ENCODE measurements around the gene CNTN1.

CNTN1 gene

DNA sequence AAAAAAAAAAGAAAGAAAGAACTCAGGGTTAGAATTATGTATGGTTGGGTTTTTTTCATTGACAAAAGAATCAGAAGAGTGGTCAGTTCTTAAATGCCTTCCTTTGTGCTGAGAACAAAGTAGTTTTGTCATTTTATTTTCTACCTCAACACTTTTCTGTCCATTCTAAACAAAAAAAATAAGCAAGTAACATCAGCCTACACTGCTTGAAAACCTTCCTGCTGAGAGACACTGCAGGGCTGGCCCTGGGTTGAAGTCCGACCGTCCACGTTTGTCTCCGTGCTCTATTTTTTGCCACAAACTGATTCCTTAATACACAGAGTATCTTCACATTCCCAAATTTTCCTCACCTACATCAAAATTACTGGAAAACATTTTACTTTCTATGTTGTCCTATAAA is 284.3 kb downstream of the CNTN1 start:
- no peak for TF ChIP-seq Cebpa-rat (IDR thresholded peaks at IDR 0.05)
- Histone ChIP-seq H3K27ac (no peak overlapping the region), H3K9ac (no peak overlapping the region), H3K4me1 (no peaks in the 10 kb centered on the region), H3K4me3 (no peak overlapping the region), H3K4me2 (no peak overlapping the region), H4K20me1 (no peaks in the 10 kb centered on the region), H3K9me3 (no peaks in the 10 kb centered on the region), H3K36me3 (no peaks in the 10 kb centered on the region), H3K27me3 (no peaks in the 10 kb centered on the region)

DNA sequence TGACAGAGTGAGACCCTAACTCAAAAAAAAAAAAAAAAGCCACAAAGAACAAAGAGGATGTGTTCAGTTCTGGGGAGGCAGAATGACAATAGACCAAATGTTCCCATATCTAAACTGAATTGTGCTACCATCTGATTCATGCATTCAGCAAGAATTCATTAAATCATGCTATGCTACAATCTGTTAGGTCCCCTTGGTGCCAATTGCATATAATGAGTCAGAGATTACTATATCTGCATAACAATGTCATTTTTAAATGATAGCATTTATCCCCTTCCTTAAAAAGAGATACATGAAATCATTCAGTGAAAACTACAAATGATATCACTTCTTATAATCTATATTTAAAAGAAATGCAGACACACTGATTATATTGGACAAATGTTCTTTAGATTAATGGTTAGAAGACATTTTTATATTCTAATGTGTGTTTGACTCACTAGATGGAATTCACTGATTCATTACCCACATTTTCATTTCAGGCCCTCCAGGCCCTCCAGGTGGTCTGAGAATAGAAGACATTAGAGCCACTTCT is 288.3 kb downstream of the CNTN1 start:
- H3K4me3 ChIP-seq = no peak overlapping the region
- H3K36me3 ChIP-seq = no peaks in the 10 kb centered on the region
- no peaks in the 10 kb centered on the region for H3K4me1 ChIP-seq
- H3K27ac ChIP-seq = no peak overlapping the region
- no peak for TF ChIP-seq Cebpa-rat (IDR thresholded peaks at IDR 0.05)
- H3K9me3 ChIP-seq = no peaks in the 10 kb centered on the region
- H3K9ac ChIP-seq = no peak overlapping the region
- H4K20me1 ChIP-seq = no peaks in the 10 kb centered on the region
- H3K4me2 ChIP-seq = no peak overlapping the region
- H3K27me3 ChIP-seq = no peaks in the 10 kb centered on the region

DNA sequence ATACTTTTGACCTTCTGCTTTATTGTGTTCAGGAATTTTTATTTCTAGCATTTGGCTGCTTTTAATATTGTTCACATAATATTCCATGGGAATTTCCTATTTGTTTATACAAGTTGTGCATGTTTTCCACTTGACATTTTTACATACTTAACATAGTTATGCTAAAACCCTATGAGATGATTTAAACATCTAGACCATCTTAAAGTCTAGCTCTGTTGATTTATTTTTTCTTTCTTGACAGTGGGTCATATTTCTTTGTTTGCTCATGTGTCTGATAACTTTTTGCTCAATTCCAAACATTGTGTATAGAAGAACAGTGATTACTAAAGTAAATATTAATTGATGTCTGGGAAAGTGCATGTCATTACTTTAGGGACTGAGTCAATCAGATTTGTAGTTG is 293.8 kb downstream of the CNTN1 start:
- Histone ChIP-seq H3K9ac (no peak overlapping the region), H3K36me3 (no peaks in the 10 kb centered on the region), H3K4me2 (no peak overlapping the region), H3K4me1 (no peaks in the 10 kb centered on the region), H3K27ac (no peak overlapping the region), H3K9me3 (no peaks in the 10 kb centered on the region), H3K27me3 (no peaks in the 10 kb centered on the region), H4K20me1 (no peaks in the 10 kb centered on the region), H3K4me3 (no peak overlapping the region)
- no peak for TF ChIP-seq Cebpa-rat (IDR thresholded peaks at IDR 0.05)

DNA sequence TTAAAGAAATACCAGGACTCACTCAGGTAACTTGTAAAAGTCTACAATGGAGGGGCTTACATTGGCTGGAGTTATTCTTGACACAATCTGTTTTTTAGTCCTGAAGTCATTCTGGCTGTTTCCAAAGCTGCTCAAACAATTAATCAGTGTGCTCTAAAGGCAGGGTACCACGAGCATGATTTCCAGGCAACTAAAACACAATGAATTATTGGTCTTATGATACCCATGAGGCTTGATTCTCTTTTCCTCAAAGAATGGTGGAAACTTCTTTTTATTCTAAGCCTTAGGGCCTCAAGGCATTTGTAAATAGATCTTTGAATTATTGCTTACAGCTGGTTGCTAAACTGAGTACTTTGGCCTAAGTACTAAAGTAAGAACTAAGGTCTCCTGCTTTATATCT is 296.1 kb downstream of the CNTN1 start:
- Histone ChIP-seq H3K9me3 (no peaks in the 10 kb centered on the region), H3K36me3 (no peaks in the 10 kb centered on the region), H3K4me1 (no peaks in the 10 kb centered on the region), H3K4me2 (no peak overlapping the region), H3K27me3 (no peaks in the 10 kb centered on the region), H4K20me1 (no peaks in the 10 kb centered on the region), H3K9ac (no peak overlapping the region), H3K4me3 (no peak overlapping the region), H3K27ac (no peak overlapping the region)
- no peak for TF ChIP-seq Cebpa-rat (IDR thresholded peaks at IDR 0.05)

DNA sequence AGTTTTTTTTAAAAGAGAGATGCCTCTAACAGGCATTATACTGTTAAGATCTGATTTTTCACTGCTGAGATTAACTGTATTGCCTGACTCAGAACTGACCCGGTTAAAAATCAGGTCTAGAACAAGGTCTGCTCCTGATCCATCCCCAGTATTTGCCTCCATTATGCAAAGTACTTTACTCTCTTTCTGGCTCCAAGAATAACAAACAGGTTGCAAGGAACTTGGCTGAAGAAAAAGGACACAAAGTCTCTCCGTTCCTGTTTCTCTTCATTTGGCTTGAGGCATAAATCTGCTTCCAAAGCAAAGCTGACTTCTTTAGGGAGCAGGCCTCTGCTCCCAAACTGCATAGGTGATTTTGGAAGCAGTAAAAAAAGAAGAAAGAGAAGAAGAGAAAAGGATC is 296.6 kb downstream of the CNTN1 start:
- Histone ChIP-seq H3K9me3 (no peaks in the 10 kb centered on the region), H4K20me1 (no peaks in the 10 kb centered on the region), H3K27me3 (no peaks in the 10 kb centered on the region), H3K36me3 (no peaks in the 10 kb centered on the region), H3K27ac (no peak overlapping the region), H3K4me1 (no peaks in the 10 kb centered on the region), H3K4me3 (no peak overlapping the region), H3K4me2 (no peak overlapping the region), H3K9ac (no peak overlapping the region)
- no peak for TF ChIP-seq Cebpa-rat (IDR thresholded peaks at IDR 0.05)

DNA sequence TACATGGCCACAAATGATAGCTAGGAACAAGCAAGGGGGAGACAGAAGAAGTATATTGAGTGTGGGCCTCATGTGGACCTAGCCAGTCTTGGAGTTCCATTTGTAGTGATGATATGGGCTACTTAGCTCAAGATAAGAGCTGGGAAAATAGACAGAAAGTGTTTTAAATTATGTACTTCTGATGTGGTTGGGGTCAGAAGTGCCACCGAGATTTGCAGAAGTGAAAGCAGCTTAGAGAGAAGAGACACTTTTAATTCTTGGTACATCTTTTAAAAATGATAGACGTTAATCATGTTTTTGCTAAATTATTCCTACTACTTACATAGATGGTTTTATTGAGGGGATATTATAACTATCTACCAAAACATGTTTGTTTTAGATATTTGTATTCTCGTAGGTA is 297.5 kb downstream of the CNTN1 start:
- Histone ChIP-seq H3K4me1 (no peaks in the 10 kb centered on the region), H4K20me1 (no peaks in the 10 kb centered on the region), H3K9me3 (no peaks in the 10 kb centered on the region), H3K9ac (no peak overlapping the region), H3K4me2 (no peak overlapping the region), H3K36me3 (no peaks in the 10 kb centered on the region), H3K27ac (no peak overlapping the region), H3K4me3 (no peak overlapping the region), H3K27me3 (no peaks in the 10 kb centered on the region)
- no peak for TF ChIP-seq Cebpa-rat (IDR thresholded peaks at IDR 0.05)

DNA sequence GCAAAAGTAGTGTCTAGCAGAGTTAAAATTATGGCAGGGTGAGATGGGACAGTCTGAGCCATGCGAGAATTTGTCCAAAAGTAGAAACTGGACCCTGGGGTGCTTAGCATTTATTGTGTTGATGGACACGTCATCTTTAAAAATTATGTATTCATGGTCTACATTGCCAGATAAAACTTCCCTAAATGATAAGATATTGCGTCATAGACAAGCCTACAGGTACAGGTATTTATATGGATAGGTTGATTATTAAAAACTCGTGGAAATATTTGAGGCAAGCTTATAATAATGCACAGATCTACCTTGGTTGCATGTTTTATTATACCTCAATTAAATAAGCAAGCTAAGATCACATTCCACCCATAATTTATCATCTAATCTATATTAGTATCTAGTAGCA is 299.9 kb downstream of the CNTN1 start:
- Histone ChIP-seq H3K4me3 (no peak overlapping the region), H3K4me1 (no peaks in the 10 kb centered on the region), H4K20me1 (no peaks in the 10 kb centered on the region), H3K27me3 (no peaks in the 10 kb centered on the region), H3K36me3 (no peaks in the 10 kb centered on the region), H3K9me3 (no peaks in the 10 kb centered on the region), H3K4me2 (no peak overlapping the region), H3K27ac (no peak overlapping the region), H3K9ac (no peak overlapping the region)
- peak; percentile 25; the same call in 1 of the 2 replicates for TF ChIP-seq Cebpa-rat (IDR thresholded peaks at IDR 0.05)

DNA sequence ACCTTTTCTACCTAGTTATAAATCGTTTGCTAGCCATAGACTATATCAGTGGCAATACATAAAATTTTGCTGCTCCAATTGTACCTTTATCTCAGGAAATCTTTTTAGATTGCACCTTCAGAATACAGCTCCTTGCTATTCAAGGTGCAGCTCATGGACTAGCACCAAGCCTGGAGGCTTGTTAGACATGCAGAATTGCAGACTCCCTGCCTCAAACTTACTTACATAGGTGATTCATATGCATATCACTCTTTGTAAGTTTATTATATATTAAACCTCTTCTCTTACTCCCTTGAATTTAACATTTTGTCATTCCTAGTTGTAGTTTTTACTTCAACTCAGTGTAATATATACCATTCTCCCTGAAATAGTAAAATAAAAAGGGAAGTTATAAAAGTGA is 300.4 kb downstream of the CNTN1 start:
- no peaks in the 10 kb centered on the region for H4K20me1 ChIP-seq
- H3K36me3 ChIP-seq = no peaks in the 10 kb centered on the region
- no peak overlapping the region for H3K27ac ChIP-seq
- no peak overlapping the region for H3K9ac ChIP-seq
- no peak overlapping the region for H3K4me2 ChIP-seq
- H3K27me3 ChIP-seq = no peaks in the 10 kb centered on the region
- H3K4me3 ChIP-seq = no peak overlapping the region
- H3K9me3 ChIP-seq = no peaks in the 10 kb centered on the region
- no peaks in the 10 kb centered on the region for H3K4me1 ChIP-seq
- no peak for TF ChIP-seq Cebpa-rat (IDR thresholded peaks at IDR 0.05)

DNA sequence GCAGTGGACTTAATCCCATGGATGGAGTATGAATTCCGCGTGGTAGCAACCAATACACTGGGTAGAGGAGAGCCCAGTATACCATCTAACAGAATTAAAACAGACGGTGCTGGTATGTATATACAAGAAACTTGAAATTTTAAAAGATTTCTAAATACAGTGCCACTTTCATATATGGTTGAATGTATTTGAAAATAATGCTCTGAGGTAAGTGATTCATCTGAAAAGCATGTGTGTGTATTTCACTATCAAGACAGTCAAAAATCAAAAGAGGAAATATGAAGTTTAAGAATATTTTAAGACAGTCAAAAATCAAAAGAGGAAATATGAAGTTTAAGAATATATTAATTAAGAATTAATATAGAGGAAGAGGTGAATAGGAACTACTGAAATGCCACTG is 300.9 kb downstream of the CNTN1 start:
- no peaks in the 10 kb centered on the region for H4K20me1 ChIP-seq
- TF ChIP-seq Cebpa-rat (IDR thresholded peaks at IDR 0.05) = no peak
- H3K4me3 ChIP-seq = no peak overlapping the region
- H3K9me3 ChIP-seq = no peaks in the 10 kb centered on the region
- no peak overlapping the region for H3K4me2 ChIP-seq
- no peaks in the 10 kb centered on the region for H3K27me3 ChIP-seq
- H3K36me3 ChIP-seq = no peaks in the 10 kb centered on the region
- H3K4me1 ChIP-seq = no peaks in the 10 kb centered on the region
- no peak overlapping the region for H3K9ac ChIP-seq
- H3K27ac ChIP-seq = no peak overlapping the region

DNA sequence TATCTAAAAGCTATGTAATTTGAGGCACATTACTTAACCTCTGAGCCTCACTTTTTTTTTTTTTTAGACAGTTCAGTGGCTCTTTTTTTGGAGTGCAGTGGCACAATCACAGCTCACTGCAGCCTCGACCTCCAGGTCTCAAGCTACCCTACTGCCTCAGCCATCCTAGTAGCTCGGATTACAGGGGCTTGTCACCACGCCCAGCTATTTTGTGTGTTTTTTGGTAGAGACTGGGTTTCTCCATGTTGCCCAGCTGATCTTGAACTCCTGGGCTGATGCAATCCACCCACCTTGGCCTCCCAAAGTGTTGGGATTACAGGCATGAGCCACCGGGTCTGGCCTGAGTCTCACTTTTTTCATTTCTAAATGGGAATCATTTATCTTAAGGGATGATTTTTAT is 303.9 kb downstream of the CNTN1 start:
- Histone ChIP-seq H3K9ac (no peak overlapping the region), H3K4me3 (no peak overlapping the region), H3K36me3 (no peaks in the 10 kb centered on the region), H3K27me3 (no peaks in the 10 kb centered on the region), H3K27ac (no peak overlapping the region), H3K4me2 (no peak overlapping the region), H3K9me3 (no peaks in the 10 kb centered on the region; the same call in 1 of the 2 replicates), H4K20me1 (no peaks in the 10 kb centered on the region), H3K4me1 (no peaks in the 10 kb centered on the region)
- TF ChIP-seq Cebpa-rat (IDR thresholded peaks at IDR 0.05) = no peak

DNA sequence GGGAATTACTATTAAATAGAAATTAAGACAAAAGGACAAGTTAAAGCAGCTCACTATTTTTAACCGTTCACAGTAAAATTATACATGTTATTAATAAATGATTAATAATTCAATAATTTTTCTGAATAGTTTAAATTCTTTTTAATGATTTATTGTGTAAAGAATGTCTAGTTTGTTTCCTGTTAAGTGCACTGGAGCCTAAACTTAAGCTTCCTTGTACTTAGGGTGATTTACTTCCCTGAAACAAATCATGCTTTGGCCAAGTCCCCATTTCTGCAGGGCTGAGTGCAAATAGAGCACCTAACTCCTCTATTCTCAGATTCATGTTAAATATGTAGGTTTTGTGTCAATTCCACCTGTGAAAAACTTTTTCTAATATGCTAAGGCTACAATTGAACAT is 307.0 kb downstream of the CNTN1 start:
- Histone ChIP-seq H3K4me2 (no peak overlapping the region), H3K4me1 (no peaks in the 10 kb centered on the region), H3K4me3 (no peak overlapping the region), H3K9me3 (peaks cover 14% of the 10 kb centered on the region), H4K20me1 (no peaks in the 10 kb centered on the region), H3K9ac (no peak overlapping the region), H3K27me3 (no peaks in the 10 kb centered on the region), H3K27ac (no peak overlapping the region), H3K36me3 (no peaks in the 10 kb centered on the region)
- TF ChIP-seq Cebpa-rat (IDR thresholded peaks at IDR 0.05) = no peak
